ENCODE results near the gene PCBP2.

DNA sequence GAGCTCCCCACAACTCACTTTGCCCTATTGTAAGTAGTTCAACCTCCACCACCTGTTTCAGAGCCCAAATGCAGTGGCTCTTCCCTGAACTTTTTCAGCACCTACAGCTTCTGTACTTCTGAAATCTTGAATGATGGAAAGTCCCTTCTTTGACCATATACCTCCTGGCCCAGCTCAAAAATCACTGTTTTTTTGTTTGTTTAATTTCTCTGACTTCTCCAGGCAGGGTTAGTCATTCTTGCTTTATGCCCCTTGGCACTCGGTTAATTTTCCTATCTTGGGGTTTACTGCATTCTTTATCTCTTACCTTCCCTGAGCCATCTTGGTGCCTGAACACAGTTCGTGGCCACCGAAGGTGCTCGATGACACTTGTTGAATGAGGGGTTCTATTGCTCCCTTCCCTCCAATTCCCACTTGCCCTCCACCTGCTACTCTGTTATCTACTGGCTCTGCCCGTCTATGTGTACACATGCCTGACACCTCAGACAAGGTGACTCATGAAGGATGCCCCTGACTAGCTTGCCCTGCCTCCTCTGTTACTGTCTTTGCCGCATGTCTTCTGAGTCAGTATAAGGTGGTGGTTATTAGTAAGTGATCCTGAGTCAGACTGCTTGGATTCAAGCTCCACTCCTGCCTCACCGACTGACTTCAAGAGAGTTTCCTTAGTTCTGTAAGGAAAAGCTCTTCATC lies 23.9 kb upstream of the PCBP2 start:
- TF ChIP-seq, protein P1, sequence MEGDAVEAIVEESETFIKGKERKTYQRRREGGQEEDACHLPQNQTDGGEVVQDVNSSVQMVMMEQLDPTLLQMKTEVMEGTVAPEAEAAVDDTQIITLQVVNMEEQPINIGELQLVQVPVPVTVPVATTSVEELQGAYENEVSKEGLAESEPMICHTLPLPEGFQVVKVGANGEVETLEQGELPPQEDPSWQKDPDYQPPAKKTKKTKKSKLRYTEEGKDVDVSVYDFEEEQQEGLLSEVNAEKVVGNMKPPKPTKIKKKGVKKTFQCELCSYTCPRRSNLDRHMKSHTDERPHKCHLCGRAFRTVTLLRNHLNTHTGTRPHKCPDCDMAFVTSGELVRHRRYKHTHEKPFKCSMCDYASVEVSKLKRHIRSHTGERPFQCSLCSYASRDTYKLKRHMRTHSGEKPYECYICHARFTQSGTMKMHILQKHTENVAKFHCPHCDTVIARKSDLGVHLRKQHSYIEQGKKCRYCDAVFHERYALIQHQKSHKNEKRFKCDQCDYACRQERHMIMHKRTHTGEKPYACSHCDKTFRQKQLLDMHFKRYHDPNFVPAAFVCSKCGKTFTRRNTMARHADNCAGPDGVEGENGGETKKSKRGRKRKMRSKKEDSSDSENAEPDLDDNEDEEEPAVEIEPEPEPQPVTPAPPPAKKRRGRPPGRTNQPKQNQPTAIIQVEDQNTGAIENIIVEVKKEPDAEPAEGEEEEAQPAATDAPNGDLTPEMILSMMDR (IDR thresholded peaks at IDR 0.05): no peak
- TF ChIP-seq FOXM1 (IDR thresholded peaks at IDR 0.05; ENCODE audit: low read depth) (no peak), POLR2AphosphoS5 (IDR thresholded peaks at IDR 0.05; ENCODE audit: low read depth, low read length) (peak; percentile 31; the same call in 1 of the 2 replicates), YY1 (IDR thresholded peaks at IDR 0.05; ENCODE audit: low read depth) (no peak), NRF1 (IDR thresholded peaks at IDR 0.05; ENCODE audit: low read depth, low read length) (no peak), SMC3 (IDR thresholded peaks at IDR 0.05; ENCODE audit: low read depth, low read length) (no peak), RFX5 (IDR thresholded peaks at IDR 0.05; ENCODE audit: low read length) (no peak), EP300 (IDR thresholded peaks at IDR 0.05; ENCODE audit: borderline replicate concordance in 1 of 2, low read depth in 1 of 2, low read length in 1 of 2) (no peak), CHD2 (IDR thresholded peaks at IDR 0.05; ENCODE audit: low read length, partially characterized antibody) (no peak), RAD21 (IDR thresholded peaks at IDR 0.05; ENCODE audit: low read length) (no peak)
- TF ChIP-seq, protein P2, sequence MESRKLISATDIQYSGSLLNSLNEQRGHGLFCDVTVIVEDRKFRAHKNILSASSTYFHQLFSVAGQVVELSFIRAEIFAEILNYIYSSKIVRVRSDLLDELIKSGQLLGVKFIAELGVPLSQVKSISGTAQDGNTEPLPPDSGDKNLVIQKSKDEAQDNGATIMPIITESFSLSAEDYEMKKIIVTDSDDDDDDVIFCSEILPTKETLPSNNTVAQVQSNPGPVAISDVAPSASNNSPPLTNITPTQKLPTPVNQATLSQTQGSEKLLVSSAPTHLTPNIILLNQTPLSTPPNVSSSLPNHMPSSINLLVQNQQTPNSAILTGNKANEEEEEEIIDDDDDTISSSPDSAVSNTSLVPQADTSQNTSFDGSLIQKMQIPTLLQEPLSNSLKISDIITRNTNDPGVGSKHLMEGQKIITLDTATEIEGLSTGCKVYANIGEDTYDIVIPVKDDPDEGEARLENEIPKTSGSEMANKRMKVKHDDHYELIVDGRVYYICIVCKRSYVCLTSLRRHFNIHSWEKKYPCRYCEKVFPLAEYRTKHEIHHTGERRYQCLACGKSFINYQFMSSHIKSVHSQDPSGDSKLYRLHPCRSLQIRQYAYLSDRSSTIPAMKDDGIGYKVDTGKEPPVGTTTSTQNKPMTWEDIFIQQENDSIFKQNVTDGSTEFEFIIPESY (IDR thresholded peaks at IDR 0.05; ENCODE audit: borderline replicate concordance, low read depth): no peak
